Fibroblast of pulmonary artery (primary cell): ENCODE data around the gene CPLX1.
"Not testable (repeated sequence)": the region's sequence is repeated elsewhere in the genome, so short reads cannot be mapped to it uniquely, and the experiment has no call there.

Experiments
- DNase-seq: peaks from one replicate; pipeline ENCODE4 v3.0.0-alpha.2; 2010; ENCODE audit warnings: low read depth
- H3K4me3 ChIP-seq: replicated peaks from 2 replicates; pipeline ENCODE4 v1.5.1; 2011; ENCODE audit warnings: low read depth, mild to moderate bottlenecking, control low read depth, low read length, moderate library complexity
- TF ChIP-seq, protein P1 (sequence below): IDR thresholded peaks from 2 replicates; pipeline ENCODE4 v1.5.1; 2011; ENCODE audit warnings: mild to moderate bottlenecking, control low read depth, low read length, inconsistent platforms; ENCODE audit errors: missing control alignments

Gene CPLX1

DNA sequence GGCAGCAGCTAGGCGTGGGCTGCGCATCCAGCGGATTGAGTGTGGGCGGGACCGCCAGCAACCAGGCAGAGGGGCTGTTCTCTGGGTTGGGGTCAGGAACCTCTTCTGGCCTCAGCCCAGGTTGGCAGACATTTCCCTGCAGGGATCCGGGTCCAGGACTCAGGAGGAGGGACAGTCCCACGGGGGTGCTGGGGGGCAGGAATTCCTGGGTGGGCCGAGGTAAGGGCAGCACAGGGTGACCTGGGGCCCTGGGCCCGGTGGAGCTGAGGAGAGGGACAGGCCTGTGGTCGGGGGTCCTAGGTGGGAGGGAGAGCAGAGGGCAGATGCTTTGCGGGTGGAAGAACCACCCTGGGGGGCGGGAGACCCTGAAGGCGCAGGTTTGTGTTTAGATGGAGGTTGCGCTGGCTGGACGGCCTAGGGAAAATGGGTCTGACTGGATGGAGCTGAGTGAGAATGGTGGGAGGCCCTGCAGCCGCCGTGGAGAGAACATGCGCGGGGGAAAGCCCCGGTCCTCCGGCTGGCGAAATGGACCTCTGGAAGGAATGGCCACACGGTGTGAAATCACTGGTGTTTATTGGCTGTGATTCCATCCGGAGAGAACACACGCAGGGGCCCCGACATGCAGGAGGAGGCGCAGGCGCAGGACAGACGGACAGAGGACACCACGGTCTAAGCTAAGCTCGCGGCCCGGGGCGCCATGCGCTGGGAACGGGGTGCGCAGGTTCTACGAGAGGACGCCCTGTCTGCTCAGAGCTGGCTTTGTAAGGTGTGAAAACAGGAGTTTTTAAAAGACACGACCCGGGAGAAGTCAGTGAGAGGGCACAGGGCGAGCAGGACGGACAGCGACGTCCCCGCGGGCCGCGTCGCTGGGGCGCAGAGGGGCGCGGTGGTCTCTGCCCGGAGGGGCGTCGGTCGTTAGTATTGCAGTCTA, 41.3 kb downstream of the CPLX1 start:
- H3K4me3 ChIP-seq, result no peak overlapping the region
- no peak for DNase-seq
- TF ChIP-seq, protein P1, sequence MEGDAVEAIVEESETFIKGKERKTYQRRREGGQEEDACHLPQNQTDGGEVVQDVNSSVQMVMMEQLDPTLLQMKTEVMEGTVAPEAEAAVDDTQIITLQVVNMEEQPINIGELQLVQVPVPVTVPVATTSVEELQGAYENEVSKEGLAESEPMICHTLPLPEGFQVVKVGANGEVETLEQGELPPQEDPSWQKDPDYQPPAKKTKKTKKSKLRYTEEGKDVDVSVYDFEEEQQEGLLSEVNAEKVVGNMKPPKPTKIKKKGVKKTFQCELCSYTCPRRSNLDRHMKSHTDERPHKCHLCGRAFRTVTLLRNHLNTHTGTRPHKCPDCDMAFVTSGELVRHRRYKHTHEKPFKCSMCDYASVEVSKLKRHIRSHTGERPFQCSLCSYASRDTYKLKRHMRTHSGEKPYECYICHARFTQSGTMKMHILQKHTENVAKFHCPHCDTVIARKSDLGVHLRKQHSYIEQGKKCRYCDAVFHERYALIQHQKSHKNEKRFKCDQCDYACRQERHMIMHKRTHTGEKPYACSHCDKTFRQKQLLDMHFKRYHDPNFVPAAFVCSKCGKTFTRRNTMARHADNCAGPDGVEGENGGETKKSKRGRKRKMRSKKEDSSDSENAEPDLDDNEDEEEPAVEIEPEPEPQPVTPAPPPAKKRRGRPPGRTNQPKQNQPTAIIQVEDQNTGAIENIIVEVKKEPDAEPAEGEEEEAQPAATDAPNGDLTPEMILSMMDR, result no peak

DNA sequence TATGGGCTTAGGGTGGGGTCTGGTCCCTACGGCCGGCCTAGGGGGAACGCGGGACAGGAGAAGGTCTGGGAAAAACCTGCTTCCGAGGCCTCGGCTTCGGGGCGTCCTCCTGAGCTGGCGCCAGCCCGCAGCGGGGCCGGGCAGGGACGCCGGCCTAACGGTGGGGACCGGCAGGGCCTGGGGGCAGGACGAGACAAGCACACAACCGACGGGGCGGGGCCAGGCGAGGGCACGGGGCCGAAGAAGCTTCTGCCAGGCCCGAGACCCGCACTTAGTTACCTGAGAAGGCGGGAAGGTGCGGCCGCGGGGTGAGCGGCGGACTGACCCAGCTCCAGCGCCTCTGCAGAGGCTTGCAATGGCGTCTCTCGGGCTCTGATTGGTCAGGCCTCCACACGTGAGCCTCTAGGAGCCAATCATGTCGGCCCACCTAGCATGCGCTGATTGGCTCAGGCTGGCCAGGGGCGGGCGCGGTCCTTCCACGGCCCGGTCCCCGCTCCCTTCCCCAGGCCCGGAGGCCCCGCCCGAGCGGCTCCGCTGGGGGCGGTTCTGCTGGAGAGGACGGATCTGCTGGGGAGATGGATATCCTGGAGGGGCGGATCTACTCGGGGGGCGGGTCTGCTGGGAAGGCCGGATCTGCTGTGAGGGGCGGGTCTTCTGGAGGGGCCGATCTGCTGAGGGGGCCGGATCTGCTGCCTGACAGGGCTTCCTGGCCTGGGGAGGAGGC, 44.3 kb downstream of the CPLX1 start:
- peak; percentile 99 for DNase-seq
- TF ChIP-seq, protein P1, result no peak
- H3K4me3 ChIP-seq, result peak overlapping the region; percentile 92

DNA sequence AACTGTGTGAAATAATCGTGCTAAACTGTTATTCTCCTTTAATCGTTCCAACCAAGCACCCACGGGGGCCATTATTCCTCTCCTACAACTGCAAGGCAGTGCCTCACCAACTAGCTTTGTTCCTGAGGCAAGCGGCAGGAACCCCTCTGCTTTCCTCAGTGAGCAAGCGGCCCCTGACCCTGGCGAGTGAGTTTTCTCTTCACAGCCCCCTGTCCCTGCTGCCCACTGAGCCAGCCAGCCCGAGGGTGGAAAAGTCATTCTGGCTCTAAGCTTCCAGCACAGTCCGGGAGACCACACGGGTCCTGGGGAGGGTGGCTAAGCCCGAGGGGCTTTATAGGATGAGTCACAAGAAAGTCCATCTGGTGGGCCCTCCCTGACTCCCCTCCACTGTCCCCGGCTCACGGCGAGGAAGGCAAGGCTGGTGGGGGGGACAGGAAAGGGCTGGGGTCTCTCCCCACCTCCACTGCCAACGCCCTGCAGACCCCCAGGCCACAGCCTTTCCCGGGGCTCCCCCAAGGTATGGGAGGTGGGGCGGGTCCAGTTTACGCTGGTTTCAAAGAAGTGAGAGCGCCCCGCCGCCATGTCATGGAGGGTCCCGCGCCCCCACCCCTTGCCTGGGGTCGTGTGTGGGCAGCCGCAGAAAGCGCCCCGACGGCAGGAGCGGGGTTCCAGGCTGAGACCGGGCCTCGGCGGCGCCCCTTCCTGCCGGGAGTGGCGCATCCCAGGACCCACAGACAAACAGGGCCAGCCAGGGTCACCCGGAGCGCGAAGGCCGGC, 45.0 kb downstream of the CPLX1 start:
- TF ChIP-seq, protein P1, result no peak
- peak overlapping the region; percentile 92 for H3K4me3 ChIP-seq
- DNase-seq, result no peak

DNA sequence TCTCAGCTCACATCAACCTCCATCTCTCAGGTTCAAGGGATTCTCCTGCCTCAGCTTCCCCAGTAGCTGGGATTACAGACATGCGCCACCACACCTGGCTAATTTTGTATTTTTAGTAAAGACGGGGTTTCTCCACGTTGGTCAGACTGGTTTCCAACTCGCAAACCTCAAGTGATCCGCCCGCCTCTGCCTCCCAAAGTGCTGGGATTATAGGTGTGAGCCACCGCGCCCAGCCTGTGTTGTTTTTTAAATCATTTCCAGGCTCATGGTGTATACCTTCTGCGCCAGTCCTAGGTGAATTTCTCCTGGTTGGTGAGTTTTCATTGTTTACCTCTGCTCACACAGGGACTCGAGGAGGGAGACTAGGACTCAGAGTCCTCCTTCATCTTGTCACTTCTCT, 45.7 kb downstream of the CPLX1 start:
- peak overlapping the region; percentile 92 for H3K4me3 ChIP-seq
- not testable (repeated sequence) for DNase-seq

DNA sequence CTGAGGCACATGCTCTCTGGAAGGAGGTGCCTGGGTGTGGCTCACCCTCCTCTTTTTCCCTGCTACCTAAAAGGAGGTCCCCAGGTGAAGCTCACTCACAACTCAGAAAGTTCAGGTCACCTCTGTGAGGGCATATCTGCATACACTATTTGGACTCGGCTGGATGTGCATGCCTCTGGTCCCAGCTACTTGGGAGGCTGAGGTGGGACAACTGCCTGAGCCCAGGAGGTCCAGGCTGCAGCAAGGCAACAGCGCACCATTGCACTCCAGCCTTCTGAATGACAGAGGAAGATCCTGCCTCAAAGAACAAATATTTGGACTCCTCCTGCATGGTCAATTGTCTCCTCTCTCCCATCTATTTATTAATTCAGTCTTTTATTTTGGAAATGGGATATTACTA, 46.4 kb downstream of the CPLX1 start:
- peak overlapping the region; percentile 10 for H3K4me3 ChIP-seq
- TF ChIP-seq, protein P1, result no peak
- DNase-seq, result no peak

DNA sequence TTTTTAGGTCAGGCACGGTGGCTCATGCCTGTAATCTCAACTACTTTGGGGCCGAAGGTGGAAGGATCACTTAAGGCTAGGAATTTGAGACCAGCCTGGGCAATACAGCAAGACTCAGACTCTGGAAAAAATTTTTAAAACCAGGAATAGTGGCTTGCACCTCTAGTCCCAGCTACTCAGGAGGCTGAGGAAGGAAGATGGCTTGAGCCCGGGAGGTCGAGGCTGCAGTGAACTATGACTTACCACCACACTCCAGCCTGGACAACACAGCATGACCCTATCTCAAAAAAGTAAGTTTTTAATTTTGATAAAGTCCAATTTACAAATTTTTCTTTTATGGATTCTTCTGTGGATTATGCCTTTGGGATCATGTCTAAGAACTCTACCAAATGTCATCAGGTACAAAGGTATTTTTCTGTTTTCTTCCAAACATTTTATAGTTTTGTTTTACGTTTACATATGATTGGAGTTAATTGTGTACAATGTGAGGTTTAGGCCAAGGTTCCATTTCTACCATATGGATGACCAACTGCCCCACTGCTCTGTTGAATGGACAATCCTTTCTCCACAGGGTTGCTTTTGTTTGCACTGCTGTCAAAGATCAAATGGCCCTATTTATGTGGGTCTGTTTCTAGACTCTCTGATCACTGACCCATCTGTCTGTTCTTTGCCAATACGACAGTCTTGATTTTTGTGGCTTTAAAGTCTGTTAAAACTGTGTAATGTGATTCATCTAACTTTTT, 48.2 kb downstream of the CPLX1 start:
- no peak for DNase-seq
- TF ChIP-seq, protein P1, result no peak
- no peak overlapping the region for H3K4me3 ChIP-seq
